GM23338 (cell line): ENCODE measurements around the gene MCM9. TPM values are rescaled to one million over a fixed set of nuclear protein-coding genes. Genes with fewer than 3 reads are reported as not detected.

ENCODE experiments used
- ATAC-seq: fragments of 200-7000 bp; cut with Tn5 transposase; 3 replicates; pipeline ENCODE4 v1.9.1; 2020
- DNase-seq: peaks from one replicate; pipeline ENCODE4 v3.0.0-alpha.2; 2015; ENCODE audit warnings: low spot score
- H2AFZ ChIP-seq: fragments of 200-600 bp; sonication (generic); 2 replicates; pipeline ENCODE4 v1.8.0; 2016; ENCODE audit warnings: antibody characterized with exemption, mild to moderate bottlenecking, moderate library complexity
- H3F3A ChIP-seq: fragments of 200-600 bp; sonication (generic); replicated peaks from 2 replicates; pipeline ENCODE4 v1.8.0; 2017; ENCODE audit warnings: antibody characterized with exemption, mixed run types, low read depth
- H3K27ac ChIP-seq: fragments of 200-600 bp; sonication (generic); 2 replicates; pipeline ENCODE4 v1.6.1; 2016; ENCODE audit warnings: low read depth
- H3K27me3 ChIP-seq: fragments of 200-600 bp; sonication (generic); 2 replicates; pipeline ENCODE4 v1.8.0; 2016; ENCODE audit warnings: mild to moderate bottlenecking, mixed run types, moderate library complexity; ENCODE audit not compliant: insufficient read depth
- H3K36me3 ChIP-seq: fragments of 200-600 bp; sonication (generic); 2 replicates; pipeline ENCODE4 v1.8.0; 2016; ENCODE audit warnings: mild to moderate bottlenecking; ENCODE audit not compliant: insufficient read depth
- H3K4me1 ChIP-seq: fragments of 200-600 bp; sonication (generic); 2 replicates; pipeline ENCODE4 v1.8.0; 2016; ENCODE audit warnings: mild to moderate bottlenecking, moderate library complexity; ENCODE audit not compliant: insufficient read depth
- H3K4me2 ChIP-seq: fragments of 200-600 bp; sonication (generic); 2 replicates; pipeline ENCODE4 v1.7.1; 2017; ENCODE audit warnings: mixed run types
- H3K4me3 ChIP-seq: fragments of 200-600 bp; sonication (generic); 2 replicates; pipeline ENCODE4 v1.6.1; 2016; ENCODE audit warnings: mixed run types
- H3K79me2 ChIP-seq: fragments of 200-600 bp; sonication (generic); replicated peaks from 2 replicates; pipeline ENCODE4 v1.8.0; 2017; ENCODE audit warnings: mild to moderate bottlenecking; ENCODE audit not compliant: insufficient read depth
- H3K9me2 ChIP-seq: fragments of 200-600 bp; sonication (generic); 2 replicates; pipeline ENCODE4 v1.8.0; 2017; ENCODE audit not compliant: insufficient read depth
- H4K20me1 ChIP-seq: fragments of 200-600 bp; sonication (generic); replicated peaks from 2 replicates; pipeline ENCODE4 v1.8.0; 2017; ENCODE audit warnings: mild to moderate bottlenecking; ENCODE audit not compliant: insufficient read depth
- H3K27ac Mint-ChIP-seq: 2 replicates; pipeline ENCODE4 v1.8.0; 2020; ENCODE audit warnings: inconsistent platforms, mild to moderate bottlenecking, moderate library complexity, mixed read lengths
- H3K27me3 Mint-ChIP-seq: 3 replicates; pipeline ENCODE4 v1.8.0; 2022; ENCODE audit warnings: low read depth, mild to moderate bottlenecking, moderate library complexity, mixed read lengths, inconsistent platforms; ENCODE audit not compliant: insufficient read depth, poor library complexity
- H3K36me3 Mint-ChIP-seq: 3 replicates; pipeline ENCODE4 v1.8.0; 2021; ENCODE audit warnings: low read depth, mild to moderate bottlenecking, inconsistent platforms, moderate library complexity, mixed read lengths
- H3K4me1 Mint-ChIP-seq: 3 replicates; pipeline ENCODE4 v1.8.0; 2020; ENCODE audit warnings: mild to moderate bottlenecking, inconsistent platforms, mixed read lengths
- H3K4me3 Mint-ChIP-seq: 3 replicates; pipeline ENCODE4 v1.8.0; 2021; ENCODE audit warnings: moderate library complexity, mild to moderate bottlenecking, inconsistent platforms, mixed read lengths
- H3K9me3 Mint-ChIP-seq: 3 replicates; pipeline ENCODE4 v1.8.0; 2020; ENCODE audit warnings: moderate library complexity, mild to moderate bottlenecking, inconsistent platforms, mixed read lengths
- EZH2 ChIP-seq: fragments of 200-600 bp; sonication (generic); IDR thresholded peaks from one replicate; pipeline ENCODE4 v1.8.0; 2017; ENCODE audit warnings: antibody characterized with exemption, mild to moderate bottlenecking, low read depth; ENCODE audit not compliant: unreplicated experiment
- ZNF331 ChIP-seq: fragments of 250-450 bp; sonication (Bioruptor Pico); IDR thresholded peaks from 2 replicates; pipeline ENCODE4 v1.5.0; 2020; ENCODE audit warnings: low read depth, mild to moderate bottlenecking, moderate library complexity
- polyA plus RNA-seq: library from polyadenylated mRNA; unstranded; fragments of >200 nt; fragmentation: Nextera tagmentation; extraction: Ambion mirVana; gene quantifications from 2 replicates; pipeline ENCODE4 v1.2.1, GENCODE V29; 2016
- total RNA-seq: library from RNA; depleted of rRNA; stranded (reverse); fragments of >200 nt; shearing (Covaris generic); gene quantifications from 2 replicates; pipeline ENCODE4 v1.2.3, GENCODE V29; 2014
- TF ChIP-seq, protein P1 (sequence below): fragments of 250-450 bp; sonication (Bioruptor Pico); IDR thresholded peaks from 2 replicates; pipeline ENCODE4 v1.5.0; 2020; ENCODE audit warnings: mild to moderate bottlenecking, moderate library complexity

The MCM9 gene
- total and polyA plus RNA-seq, 2 experiments from 2014 or later, result 14.9 to 16.6 TPM

DNA sequence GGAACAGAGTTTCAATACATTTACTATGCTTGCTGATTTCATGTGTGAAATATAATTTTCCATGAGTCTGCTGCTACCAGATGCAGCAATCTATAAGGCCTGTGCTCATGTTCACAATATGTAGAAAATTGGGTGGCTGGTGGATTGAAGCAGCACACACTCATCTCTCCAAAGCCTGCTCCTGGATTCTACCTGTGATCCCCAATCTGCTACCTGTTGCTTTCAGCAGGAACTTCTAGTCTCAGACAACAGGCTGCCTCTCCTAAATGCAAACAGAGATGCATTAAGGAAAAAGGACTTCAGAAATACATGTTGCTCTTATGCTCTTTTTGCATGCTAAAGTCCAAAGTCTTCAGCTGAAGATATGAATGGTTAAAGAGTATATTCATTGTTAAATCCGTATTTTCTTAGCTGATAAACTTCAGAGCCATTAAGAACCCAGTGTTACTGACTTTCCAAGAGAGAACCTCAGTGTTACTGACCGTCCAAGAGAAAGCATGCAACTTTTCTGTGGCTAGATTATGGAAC is 30.9 kb upstream of the MCM9 start:
- Mint-ChIP-seq H3K4me1 (peaks cover 7% of the 10 kb centered on the region; the same call in 1 of the 3 replicates), H3K9me3 (no peaks in the 10 kb centered on the region)

More for the DNA sequence above, 30.9 kb upstream of the MCM9 start:
- no peaks in the 10 kb centered on the region for H3K36me3 Mint-ChIP-seq
- no peaks in the 10 kb centered on the region for H4K20me1 ChIP-seq
- no peaks in the 10 kb centered on the region for H3K79me2 ChIP-seq
- H3K4me3 Mint-ChIP-seq, result no peak overlapping the region
- no peaks in the 10 kb centered on the region for H3K9me2 ChIP-seq
- H3K27ac Mint-ChIP-seq, result no peak overlapping the region
- no peaks in the 10 kb centered on the region for H3K27me3 Mint-ChIP-seq
- TF ChIP-seq, protein P1, sequence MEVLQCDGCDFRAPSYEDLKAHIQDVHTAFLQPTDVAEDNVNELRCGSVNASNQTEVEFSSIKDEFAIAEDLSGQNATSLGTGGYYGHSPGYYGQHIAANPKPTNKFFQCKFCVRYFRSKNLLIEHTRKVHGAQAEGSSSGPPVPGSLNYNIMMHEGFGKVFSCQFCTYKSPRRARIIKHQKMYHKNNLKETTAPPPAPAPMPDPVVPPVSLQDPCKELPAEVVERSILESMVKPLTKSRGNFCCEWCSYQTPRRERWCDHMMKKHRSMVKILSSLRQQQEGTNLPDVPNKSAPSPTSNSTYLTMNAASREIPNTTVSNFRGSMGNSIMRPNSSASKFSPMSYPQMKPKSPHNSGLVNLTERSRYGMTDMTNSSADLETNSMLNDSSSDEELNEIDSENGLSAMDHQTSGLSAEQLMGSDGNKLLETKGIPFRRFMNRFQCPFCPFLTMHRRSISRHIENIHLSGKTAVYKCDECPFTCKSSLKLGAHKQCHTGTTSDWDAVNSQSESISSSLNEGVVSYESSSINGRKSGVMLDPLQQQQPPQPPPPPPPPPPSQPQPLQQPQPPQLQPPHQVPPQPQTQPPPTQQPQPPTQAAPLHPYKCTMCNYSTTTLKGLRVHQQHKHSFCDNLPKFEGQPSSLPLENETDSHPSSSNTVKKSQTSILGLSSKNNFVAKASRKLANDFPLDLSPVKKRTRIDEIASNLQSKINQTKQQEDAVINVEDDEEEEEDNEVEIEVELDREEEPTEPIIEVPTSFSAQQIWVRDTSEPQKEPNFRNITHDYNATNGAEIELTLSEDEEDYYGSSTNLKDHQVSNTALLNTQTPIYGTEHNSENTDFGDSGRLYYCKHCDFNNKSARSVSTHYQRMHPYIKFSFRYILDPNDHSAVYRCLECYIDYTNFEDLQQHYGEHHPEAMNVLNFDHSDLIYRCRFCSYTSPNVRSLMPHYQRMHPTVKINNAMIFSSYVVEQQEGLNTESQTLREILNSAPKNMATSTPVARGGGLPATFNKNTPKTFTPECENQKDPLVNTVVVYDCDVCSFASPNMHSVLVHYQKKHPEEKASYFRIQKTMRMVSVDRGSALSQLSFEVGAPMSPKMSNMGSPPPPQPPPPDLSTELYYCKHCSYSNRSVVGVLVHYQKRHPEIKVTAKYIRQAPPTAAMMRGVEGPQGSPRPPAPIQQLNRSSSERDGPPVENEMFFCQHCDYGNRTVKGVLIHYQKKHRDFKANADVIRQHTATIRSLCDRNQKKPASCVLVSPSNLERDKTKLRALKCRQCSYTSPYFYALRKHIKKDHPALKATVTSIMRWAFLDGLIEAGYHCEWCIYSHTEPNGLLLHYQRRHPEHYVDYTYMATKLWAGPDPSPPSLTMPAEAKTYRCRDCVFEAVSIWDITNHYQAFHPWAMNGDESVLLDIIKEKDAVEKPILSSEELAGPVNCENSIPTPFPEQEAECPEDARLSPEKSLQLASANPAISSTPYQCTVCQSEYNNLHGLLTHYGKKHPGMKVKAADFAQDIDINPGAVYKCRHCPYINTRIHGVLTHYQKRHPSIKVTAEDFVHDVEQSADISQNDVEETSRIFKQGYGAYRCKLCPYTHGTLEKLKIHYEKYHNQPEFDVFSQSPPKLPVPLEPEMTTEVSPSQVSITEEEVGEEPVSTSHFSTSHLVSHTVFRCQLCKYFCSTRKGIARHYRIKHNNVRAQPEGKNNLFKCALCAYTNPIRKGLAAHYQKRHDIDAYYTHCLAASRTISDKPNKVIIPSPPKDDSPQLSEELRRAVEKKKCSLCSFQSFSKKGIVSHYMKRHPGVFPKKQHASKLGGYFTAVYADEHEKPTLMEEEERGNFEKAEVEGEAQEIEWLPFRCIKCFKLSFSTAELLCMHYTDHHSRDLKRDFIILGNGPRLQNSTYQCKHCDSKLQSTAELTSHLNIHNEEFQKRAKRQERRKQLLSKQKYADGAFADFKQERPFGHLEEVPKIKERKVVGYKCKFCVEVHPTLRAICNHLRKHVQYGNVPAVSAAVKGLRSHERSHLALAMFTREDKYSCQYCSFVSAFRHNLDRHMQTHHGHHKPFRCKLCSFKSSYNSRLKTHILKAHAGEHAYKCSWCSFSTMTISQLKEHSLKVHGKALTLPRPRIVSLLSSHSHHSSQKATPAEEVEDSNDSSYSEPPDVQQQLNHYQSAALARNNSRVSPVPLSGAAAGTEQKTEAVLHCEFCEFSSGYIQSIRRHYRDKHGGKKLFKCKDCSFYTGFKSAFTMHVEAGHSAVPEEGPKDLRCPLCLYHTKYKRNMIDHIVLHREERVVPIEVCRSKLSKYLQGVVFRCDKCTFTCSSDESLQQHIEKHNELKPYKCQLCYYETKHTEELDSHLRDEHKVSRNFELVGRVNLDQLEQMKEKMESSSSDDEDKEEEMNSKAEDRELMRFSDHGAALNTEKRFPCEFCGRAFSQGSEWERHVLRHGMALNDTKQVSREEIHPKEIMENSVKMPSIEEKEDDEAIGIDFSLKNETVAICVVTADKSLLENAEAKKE (CRISPR knock-in tag), result no peak
- TF ChIP-seq EZH2, result no peak
- TF ChIP-seq ZNF331 (CRISPR knock-in tag), result no peak
- H3F3A ChIP-seq, result no peaks in the 10 kb centered on the region
- H3K4me2 ChIP-seq, result no peak overlapping the region
- no peaks in the 10 kb centered on the region for H3K36me3 ChIP-seq
- no peak for ATAC-seq
- no peak overlapping the region for H2AFZ ChIP-seq
- no peak for DNase-seq
- no peaks in the 10 kb centered on the region for H3K4me1 ChIP-seq
- no peak overlapping the region for H3K4me3 ChIP-seq
- H3K27ac ChIP-seq, result no peak overlapping the region
- no peaks in the 10 kb centered on the region for H3K27me3 ChIP-seq
